SHP77 treated with DMSO at 0.1 percent for 48 hours (cell line): ENCODE results near the gene SMPDL3B.

Experiments used
- DNase-seq: peaks from one replicate; lab custom pipeline; 2025; lab: John Stamatoyannopoulos, UW

Gene SMPDL3B

DNA sequence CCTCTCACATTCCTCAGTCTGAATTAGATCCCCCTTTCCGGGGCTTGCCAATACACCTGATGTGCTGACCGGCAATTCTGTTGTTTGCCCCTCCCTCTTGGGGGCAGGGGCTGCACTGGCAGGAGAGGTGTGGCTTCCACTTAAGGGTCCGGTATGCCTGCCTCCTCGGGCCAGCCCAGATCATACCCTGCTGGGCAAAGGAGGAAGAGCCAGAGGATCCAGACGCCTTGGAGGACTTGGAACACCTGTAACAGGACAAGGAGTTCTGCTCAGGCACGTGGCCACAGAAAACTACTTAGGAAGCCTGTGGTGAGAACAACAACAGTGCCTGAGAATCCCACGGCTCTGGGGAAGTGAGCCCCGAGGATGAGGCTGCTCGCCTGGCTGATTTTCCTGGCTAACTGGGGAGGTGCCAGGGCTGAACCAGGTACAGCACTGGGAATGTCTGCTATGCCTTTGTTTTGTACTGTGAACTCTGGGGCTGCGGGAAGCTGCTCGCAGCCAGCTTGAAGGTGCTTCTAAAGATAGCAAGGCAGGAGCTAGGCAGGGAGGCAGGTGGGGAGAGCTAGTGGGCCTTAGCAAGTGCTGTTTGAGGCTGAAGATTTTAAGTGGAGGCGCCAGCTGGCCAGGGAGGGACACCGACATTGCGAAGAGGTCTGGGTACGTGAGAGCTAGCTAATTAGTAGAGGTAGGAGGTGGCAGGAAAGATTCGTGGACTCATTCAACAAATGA, at the start of gene SMPDL3B:
SMPDL3B (plus strand) TSS at position 183 of the 732 bp plus-strand sequence; CDS start at position 367, 184 bp downstream.
- DNase-seq, result no peak

DNA sequence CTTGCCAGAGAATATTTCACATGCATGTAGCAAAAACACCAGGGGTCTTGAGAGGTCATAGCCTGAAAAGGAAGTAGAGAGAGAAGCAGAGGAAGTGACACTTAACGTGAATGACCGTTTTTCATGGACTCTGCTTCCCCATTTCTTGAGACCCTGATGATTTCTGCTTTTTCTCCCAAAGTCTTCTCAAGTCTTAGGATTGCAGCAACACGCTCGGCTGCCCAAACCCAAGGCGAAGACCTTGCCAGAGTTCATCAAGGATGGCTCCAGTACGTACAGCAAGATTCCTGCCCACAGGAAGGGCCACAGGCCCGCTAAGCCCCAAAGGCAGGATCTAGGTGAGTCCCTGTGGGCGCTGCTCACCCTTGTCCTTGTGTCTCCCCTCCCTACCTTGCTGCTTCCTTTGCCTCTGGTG, 49.7 kb upstream of the SMPDL3B start:
- DNase-seq, result no peak

GRCh38 chr1:27885621-27886352, 49.0 kb upstream of the SMPDL3B start:
- no peak for DNase-seq

DNA sequence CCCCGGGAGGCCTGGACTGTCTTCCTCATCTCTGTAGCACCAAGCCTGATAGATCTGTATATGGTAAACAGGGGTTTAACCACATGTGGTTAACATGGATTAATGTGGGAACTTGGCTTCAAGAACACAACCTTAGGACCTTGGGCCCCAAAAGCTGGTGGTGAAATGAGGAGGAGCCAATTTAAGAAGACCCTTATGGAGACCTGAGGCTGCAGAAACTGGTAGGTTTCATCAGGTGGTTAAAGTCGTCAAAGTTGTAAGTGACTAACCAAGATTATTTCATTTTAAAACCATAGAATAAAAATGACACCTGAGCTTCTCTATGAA, 48.5 kb upstream of the SMPDL3B start:
- no peak for DNase-seq

- no peak for DNase-seq
These were observed 48.1 kb upstream of the SMPDL3B start for GRCh38 chr1:27886744-27887143.

- DNase-seq, result no peak
These were observed 47.4 kb upstream of the SMPDL3B start for GRCh38 chr1:27887215-27888021.

DNA sequence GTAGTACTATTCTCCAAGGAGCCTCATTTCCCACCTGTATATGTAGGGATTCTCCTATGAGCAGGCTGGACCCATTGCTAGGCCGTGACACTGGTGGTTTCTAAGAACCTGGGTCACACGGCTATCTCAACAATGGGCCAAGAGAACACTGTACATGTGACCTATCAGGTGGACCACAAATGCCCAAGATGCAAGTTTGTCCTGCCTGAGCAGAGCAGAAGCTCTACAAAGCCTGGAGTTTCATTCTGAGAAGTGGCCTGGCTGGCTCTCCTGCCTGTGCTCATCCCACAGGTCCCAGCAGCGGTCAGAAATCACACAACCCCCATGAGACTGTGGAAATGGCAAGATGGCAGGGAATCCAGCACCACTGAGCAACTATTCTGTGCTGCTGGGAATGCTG, 45.3 kb upstream of the SMPDL3B start:
- no peak for DNase-seq

DNA sequence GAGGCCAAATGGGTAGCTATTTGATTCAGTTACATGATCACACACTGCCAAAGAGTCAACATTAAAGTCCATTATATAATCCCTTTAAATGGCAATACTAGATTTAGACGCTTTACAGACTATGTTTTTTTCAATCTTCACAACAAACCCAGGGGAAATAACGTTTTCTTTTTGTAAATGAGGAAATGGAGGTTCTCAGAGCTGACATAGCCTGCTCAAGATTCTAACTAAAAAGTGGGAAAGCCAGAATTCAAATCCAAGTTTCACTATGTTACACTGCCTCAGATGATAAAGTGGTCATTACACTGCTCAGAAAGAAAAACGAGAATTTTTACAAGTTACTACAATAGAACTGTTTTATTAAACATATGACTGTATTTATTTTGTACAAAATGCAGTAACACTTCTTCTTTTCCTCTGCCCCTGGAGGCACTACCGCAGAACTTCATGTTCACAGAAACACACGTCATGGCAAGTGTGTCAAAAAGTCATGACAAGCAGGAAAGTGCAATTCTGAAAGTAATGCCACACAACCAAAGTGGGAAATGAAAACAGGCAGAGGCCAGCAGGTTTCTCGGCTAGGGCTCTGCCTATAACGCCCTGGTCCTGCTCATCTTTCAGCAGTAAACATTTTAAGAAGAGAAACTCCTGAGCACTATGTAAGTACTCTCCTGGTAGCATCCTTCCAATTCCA, 43.5 kb upstream of the SMPDL3B start:
- no peak for DNase-seq

DNA sequence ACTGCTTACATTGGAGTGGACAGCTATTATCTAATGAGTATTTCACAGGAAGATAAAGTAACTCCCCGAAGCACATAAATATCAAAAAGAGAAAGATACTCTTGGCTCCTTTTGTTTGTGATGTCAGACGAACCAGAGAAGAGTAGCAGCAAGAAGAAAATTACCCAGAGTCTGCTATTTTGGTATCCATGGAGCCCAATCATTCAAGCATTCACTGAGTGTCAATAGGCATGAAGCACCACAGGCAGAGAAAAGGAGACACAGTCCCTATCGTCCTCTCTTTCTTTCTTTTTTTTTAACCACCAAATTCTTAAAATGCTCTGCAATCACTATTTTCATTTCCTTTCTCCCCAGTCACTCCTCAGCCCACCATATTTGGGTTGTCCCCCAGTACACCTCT, 40.3 kb upstream of the SMPDL3B start:
- no peak for DNase-seq

DNA sequence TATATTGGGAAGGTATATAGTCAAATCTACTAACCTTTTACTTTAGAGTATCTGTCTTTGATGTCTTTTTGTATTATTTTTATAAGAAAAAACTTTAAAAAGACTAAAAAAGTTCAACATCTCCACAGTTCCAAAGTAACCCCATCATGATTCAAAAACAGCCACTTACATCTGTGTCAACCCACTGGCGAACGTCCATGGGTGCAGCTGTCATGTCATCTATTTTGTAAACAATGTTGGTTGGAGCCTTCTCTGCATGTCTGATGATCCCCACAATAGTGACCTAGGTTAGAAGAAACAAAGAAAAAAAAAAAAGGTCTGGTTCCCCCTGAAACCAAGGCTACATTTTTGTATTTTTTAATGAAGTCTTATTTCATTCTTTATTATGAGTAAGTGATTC, 28.0 kb upstream of the SMPDL3B start:
- DNase-seq, result no peak

GRCh38 chr1:27912429-27912828, 22.4 kb upstream of the SMPDL3B start:
- no peak for DNase-seq

DNA sequence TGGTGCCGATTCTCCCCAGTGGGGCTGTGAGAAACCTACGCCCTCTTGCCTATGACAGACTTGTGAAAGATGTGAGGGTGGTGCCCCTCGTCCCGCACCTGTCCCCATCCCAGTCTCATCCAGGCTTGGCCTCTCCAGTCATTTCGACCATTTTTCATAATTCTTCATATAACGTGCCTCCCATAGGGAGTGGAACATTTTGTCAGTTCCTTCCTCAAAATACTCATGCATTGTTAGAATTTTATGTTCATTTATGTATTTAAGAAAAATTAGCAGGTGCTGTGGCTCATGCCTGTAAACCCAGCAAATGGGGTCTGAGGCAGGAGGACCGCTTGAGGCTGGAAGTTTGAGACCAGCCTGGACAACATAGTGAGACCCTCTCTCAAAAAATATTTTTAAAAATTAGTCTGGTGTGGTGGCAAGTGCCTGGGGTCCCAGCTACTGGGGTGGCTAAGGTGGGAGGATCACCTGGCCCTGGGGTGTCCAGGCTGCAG, 19.7 kb upstream of the SMPDL3B start:
- DNase-seq, result no peak

GRCh38 chr1:27922272-27922671, 12.5 kb upstream of the SMPDL3B start:
- no peak for DNase-seq

DNA sequence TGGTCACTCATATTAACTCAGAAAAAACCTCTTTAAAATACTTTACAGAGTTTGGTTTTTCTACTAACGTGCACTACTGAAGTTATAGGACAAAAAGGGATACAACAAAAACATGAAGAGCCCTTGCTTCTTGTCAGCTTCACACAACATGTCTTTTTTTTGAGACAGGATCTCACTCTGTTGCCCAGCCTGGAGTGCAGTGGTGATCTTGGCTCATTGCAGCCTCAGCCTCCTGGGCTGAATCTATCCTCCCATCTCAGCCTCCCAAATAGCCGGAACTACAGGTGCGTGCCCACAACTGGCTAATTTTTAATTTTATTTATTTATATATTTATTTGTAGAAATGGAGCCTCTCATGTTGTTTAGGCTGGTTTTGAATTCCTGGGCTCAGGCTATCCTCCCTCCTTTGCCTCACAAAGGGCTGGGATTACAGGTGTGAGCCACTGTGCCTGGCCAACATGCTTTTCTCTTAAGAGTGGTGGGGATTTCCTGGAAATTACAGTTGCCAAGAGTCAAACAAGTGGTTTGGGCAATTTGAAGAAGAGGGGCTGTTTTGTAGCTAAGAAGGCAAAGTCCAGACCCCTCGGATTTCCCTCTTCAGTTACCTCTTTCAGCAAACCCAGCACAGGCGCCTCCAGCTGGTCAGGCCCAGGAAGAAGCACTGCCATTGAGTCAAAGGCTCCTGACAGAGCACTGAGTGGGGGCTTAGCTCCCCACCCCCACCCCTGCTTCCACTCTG, 6.4 kb upstream of the SMPDL3B start:
- DNase-seq, result no peak

GRCh38 chr1:27931184-27931583, 3.6 kb upstream of the SMPDL3B start:
- no peak for DNase-seq

- no peak for DNase-seq
These were observed 3.0 kb upstream of the SMPDL3B start for GRCh38 chr1:27931759-27932158.

DNA sequence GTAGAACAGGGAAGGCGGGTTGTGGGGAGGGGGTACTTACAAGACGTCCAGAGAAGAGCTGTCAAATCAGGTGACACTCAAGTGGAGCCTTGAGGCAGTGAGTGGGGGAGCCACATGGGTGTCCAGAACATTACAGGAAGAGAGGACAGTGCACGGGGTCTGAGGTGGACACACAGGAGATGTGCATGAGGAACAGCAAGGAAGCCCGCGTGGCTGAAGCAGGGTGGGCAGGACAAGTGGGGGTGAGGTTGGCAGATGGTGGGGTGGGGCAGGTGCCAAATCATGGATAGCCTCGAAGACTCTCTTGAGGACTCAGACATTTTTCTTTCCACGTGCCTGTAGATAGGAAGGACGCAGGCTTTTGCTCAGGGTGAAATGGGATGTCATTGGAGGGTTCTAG, 921 bp downstream of the SMPDL3B start:
- DNase-seq, result no peak

DNA sequence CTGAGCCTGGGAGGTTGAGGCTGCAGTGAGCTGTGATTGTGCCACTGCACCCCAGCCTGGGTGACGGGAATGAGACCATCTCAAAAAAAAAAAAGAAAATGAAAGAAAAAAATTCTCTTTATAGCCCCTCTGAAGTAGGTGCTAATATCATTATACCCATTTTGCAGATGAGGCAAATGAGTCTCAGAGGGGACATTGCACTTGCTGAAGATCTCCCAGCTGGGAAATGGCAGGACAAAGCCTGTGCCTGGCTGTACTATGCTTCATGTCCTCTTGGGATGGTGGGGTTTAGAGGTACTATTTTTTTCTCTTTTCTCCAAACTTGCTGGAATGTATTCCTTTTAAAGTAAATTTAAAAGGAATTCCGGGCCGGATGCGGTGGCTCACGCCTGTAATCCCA, 1.6 kb downstream of the SMPDL3B start:
- no peak for DNase-seq

DNA sequence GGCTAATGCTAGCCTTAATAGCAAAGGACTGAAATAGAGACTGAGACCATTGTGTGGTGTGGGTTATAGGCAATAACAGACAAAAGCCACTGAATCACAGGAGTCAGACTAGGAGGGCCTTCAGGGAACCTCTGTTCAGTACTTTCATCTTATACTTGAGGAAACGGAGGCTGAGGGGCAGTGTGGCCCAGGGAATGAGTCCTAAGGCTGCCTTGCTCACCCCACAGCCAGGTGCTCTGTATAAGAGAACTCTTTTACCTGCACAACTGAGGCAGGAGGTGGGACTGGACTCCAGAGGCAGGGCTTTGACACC, 2.7 kb downstream of the SMPDL3B start:
- DNase-seq, result no peak

DNA sequence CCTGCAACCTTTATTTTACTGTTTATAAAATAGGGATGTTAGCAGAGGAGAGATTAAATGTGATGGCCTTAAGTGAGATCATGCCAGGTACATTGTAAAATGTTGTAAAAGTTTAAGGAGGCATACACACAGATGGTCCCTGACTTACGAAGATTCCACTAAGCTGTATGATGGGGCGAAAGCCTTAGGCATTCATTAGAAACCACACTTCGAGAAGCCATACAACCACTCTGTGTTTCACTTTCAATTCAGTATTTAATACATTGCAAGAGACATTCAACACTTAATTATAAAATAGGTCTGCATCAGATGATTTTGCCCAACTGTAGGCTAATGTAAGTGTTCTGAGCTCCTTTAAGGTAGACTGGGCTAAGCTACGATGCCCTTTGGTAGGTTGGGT, 3.7 kb downstream of the SMPDL3B start:
- no peak for DNase-seq

DNA sequence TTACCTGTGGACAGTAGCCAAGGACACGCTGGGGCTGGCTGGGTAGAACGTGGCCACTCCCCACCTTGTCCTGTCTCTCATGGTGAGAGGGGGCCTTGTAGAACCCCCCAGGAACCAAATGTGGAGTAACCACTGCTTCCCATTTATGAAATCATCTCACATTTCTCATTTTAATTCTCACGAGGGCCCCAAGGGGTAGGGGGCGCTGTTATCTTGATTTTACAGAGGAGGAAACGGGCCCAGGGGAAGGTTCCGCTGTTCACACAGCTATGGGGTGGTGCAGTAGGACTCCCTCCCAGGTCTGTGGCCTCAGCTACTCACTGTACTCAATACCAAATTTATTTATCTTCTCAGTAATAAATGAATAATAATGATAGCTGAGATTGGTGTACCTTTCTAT, 5.5 kb downstream of the SMPDL3B start:
- no peak for DNase-seq
